Left lung (tissue), 10 donors: Measurements from ENCODE around the gene HOXA9. TPM values are rescaled to one million over a fixed set of nuclear protein-coding genes. Genes with fewer than 3 reads are reported as not detected.

Source experiments
- ATAC-seq: fragments of 200-7000 bp; cut with Tn5 transposase; one replicate; pipeline ENCODE4 v1.9.1; 2020; ENCODE audit warnings: moderate library complexity
- DNase-seq, 4 donors: peaks; one replicate each; pipeline ENCODE4 v3.0.0-alpha.2; 2013 to 2020
- H3K27ac ChIP-seq, 2 donors: fragments of 200-600 bp; sonication (generic) in 1 of 2; one replicate each; pipeline versions ENCODE4 v1.5.0 to v1.8.0; 2020 to 2021
- H3K27me3 ChIP-seq, 2 donors: fragments of 200-600 bp; sonication (generic) in 1 of 2; one replicate each; pipeline versions ENCODE4 v1.5.0 to v1.8.0; 2020 to 2021
- H3K36me3 ChIP-seq, 2 donors: fragments of 200-600 bp; sonication (generic) in 1 of 2; one replicate each; pipeline versions ENCODE4 v1.5.0 to v1.8.0; 2020 to 2021
- H3K4me1 ChIP-seq, 2 donors: fragments of 200-600 bp; one replicate each; pipeline ENCODE4 v1.8.0; 2021
- H3K4me3 ChIP-seq, 2 donors: fragments of 200-600 bp; sonication (generic) in 1 of 2; one replicate each; pipeline versions ENCODE4 v1.5.0 to v1.8.0; 2020 to 2021; ENCODE audit warnings: mild to moderate bottlenecking in 1 of 2
- H3K9me3 ChIP-seq, 2 donors: fragments of 200-600 bp; sonication (generic) in 1 of 2; one replicate each; pipeline versions ENCODE4 v1.5.0 to v1.8.0; 2020 to 2021
- intact Hi-C, 2 donors: fragments of 100-400 bp; cut with DNase I; formaldehyde crosslinking; loops; one replicate each; pipeline versions ENCODE4 v1.11.2 to v1.14.2; 2022
- polyA plus RNA-seq, 6 donors: library from polyadenylated mRNA; unstranded; fragments of 120-200 nt; gene quantifications; one replicate each; pipeline ENCODE4 v1.2.1, GENCODE V29; 2013; ENCODE audit not compliant: insufficient read length in 6 of 6
- total RNA-seq, 2 donors: library from RNA; stranded (reverse); fragmentation: NEBNext Ultra II Directional; extraction: Animal tissue kit (Norgen Biotek cat#: 25700); gene quantifications; one replicate each; pipeline ENCODE4 v1.2.1, GENCODE V29; 2021
- TF ChIP-seq, protein P1 (sequence below), 2 donors: fragments of 200-600 bp; sonication (generic) in 1 of 2; IDR thresholded peaks; one replicate each; pipeline versions ENCODE4 v1.5.0 to v1.8.0; 2021; ENCODE audit warnings: antibody characterized with exemption in 2 of 2
- donor health status: DM: no; HTN: yes; CAD: no.
- donor health status: DM: no; HTN: no; CAD: no.

Gene HOXA9
- total and polyA plus RNA-seq, 8 donors = 0.38 to 1.4 (median 0.57) TPM

GRCh38 chr7:27151931-27152815 lies 13.2 kb downstream of the HOXA9 start, which contains the start of gene HOXA3:
Gene HOXA3 (minus strand): TSS chr7:27152583. CDS start chr7:27110640, 41,943 bp downstream.
- intact Hi-C loops = no loop called here
- Histone ChIP-seq H3K4me3 (peak within 1 kb of the TSS; percentile 41 to 46), H3K27ac (peak within 1 kb of the TSS; percentile 71 to 87), H3K36me3 (no peaks in the 10 kb centered on the region), H3K4me1 (peaks cover 0 to 57% of the 10 kb centered on the region in 2 donors), H3K9me3 (no peaks in the 10 kb centered on the region), H3K27me3 (peaks cover 85 to 100% of the 10 kb centered on the region in 2 donors)
- TF ChIP-seq, protein P1, sequence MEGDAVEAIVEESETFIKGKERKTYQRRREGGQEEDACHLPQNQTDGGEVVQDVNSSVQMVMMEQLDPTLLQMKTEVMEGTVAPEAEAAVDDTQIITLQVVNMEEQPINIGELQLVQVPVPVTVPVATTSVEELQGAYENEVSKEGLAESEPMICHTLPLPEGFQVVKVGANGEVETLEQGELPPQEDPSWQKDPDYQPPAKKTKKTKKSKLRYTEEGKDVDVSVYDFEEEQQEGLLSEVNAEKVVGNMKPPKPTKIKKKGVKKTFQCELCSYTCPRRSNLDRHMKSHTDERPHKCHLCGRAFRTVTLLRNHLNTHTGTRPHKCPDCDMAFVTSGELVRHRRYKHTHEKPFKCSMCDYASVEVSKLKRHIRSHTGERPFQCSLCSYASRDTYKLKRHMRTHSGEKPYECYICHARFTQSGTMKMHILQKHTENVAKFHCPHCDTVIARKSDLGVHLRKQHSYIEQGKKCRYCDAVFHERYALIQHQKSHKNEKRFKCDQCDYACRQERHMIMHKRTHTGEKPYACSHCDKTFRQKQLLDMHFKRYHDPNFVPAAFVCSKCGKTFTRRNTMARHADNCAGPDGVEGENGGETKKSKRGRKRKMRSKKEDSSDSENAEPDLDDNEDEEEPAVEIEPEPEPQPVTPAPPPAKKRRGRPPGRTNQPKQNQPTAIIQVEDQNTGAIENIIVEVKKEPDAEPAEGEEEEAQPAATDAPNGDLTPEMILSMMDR (IDR thresholded peaks at IDR 0.05) = no peak
- DNase-seq = peak; percentile 38 to 81 (median 69)
- ATAC-seq = peak; percentile 8

DNA sequence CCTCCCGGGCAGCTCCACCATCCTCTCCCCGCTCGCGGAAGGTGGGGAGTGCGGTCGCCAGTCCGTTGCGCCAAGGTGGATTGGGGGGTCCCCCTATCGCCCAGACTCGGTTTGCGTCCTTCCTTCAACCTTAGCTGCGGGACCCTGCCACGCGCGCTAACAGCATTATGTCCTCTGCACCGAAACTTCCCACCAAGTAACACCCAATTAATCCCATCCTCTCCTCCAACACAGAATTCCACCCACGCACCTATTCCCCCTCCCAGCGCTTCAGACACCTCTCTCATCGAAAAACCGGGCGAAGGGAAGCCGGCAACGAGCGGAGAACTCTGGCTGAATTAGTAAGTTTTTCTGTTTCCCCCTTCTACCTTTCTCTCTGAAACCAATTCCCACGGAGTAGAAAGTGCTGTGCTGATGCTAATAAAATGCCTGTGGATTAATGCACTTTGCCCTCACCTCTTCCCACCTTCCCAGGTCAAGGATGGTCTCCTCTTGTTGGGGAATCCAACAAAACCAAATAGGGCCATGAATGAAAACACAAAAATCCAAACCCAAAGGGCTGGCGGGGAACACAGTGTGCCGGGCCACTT lies 13.9 kb downstream of the HOXA9 start:
- peak in 2 of 4 donors; percentile 41 to 78 for DNase-seq
- Histone ChIP-seq H3K36me3 (no peaks in the 10 kb centered on the region), H3K4me1 (peaks cover 0 to 61% of the 10 kb centered on the region in 2 donors), H3K4me3 (peak overlapping the region; percentile 41 to 46), H3K27me3 (peaks cover 84 to 100% of the 10 kb centered on the region in 2 donors), H3K27ac (peak overlapping the region; percentile 71 to 87), H3K9me3 (no peaks in the 10 kb centered on the region)
- no peak for ATAC-seq
- intact Hi-C loops = no loop called here
- TF ChIP-seq, protein P1 (IDR thresholded peaks at IDR 0.05) = no peak

GRCh38 chr7:27150568-27151340 lies 14.6 kb downstream of the HOXA9 start:
- Histone ChIP-seq H3K4me1 (peaks cover 0 to 56% of the 10 kb centered on the region in 2 donors), H3K36me3 (no peaks in the 10 kb centered on the region), H3K4me3 (peak overlapping the region; percentile 41 to 46), H3K27me3 (peaks cover 79 to 100% of the 10 kb centered on the region in 2 donors), H3K27ac (peak overlapping the region; percentile 71 to 87), H3K9me3 (no peaks in the 10 kb centered on the region)
- ATAC-seq (peak; percentile 78), DNase-seq (peak; percentile 71 to 92 (median 86))
- intact Hi-C loops = no loop called here
- TF ChIP-seq, protein P1 (IDR thresholded peaks at IDR 0.05) = peak; percentile 76 to 87

DNA sequence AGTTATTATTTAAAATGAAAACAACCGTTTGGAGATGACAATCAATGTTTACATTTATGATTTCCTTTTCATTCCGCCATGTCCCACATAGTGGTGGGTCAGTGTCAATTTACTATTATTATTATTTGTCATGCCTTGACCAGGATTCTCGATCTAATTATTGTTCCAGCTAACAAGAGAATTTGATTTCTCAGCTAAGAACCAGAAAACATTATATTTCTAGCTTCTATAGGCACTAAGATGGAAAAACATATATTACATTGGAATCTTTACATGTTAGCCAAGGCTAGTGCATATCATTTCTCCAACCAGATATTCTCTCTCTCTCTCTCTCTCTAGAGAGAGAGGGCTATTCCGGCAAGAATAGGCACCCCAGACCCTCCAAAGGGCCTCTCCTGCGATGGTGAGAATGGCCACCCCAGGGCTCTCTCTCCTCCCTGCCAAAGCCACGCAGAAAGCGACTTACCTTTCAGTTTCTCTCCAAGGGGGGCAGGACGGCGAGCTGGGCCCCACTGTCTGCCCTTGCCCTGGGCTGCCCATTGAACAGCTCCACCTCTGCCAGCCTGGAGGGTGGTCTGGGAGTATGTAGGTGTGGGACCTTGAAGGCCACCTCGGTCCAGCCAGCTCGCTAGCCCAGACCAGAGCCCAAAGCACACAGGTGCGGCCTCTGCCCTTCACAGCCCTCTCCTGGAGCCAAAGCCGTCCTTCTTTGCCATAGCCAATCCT lies 15.3 kb downstream of the HOXA9 start:
- no peaks in the 10 kb centered on the region for H3K36me3 ChIP-seq
- DNase-seq (no peak), ATAC-seq (no peak)
- TF ChIP-seq, protein P1 (IDR thresholded peaks at IDR 0.05) = no peak
- H3K4me3 ChIP-seq = peak overlapping the region; percentile 41 to 46
- intact Hi-C loops = no loop called here
- peaks cover 71 to 100% of the 10 kb centered on the region in 2 donors for H3K27me3 ChIP-seq
- no peaks in the 10 kb centered on the region for H3K9me3 ChIP-seq
- peak overlapping the region; percentile 75 to 87 for H3K27ac ChIP-seq
- H3K4me1 ChIP-seq = peaks cover 0 to 50% of the 10 kb centered on the region in 2 donors
